IPS DF 19.7 (cell line): ENCODE results near the gene OR52L1.
"Not testable (repeated sequence)": the region's sequence is repeated elsewhere in the genome, so short reads cannot be mapped to it uniquely, and the experiment has no call there.

Source experiments
- DNase-seq: peaks from one replicate; pipeline ENCODE4 v3.0.0-alpha.2; 2013; ENCODE audit warnings: low read depth, low spot score

OR52L1 gene

GRCh38 chr11:5986885-5987284 lies at the start of gene OR52L1:
OR52L1 (minus strand) TSS chr11:5986985; CDS start chr11:5986930, 55 bp downstream.
- no peak for DNase-seq

DNA sequence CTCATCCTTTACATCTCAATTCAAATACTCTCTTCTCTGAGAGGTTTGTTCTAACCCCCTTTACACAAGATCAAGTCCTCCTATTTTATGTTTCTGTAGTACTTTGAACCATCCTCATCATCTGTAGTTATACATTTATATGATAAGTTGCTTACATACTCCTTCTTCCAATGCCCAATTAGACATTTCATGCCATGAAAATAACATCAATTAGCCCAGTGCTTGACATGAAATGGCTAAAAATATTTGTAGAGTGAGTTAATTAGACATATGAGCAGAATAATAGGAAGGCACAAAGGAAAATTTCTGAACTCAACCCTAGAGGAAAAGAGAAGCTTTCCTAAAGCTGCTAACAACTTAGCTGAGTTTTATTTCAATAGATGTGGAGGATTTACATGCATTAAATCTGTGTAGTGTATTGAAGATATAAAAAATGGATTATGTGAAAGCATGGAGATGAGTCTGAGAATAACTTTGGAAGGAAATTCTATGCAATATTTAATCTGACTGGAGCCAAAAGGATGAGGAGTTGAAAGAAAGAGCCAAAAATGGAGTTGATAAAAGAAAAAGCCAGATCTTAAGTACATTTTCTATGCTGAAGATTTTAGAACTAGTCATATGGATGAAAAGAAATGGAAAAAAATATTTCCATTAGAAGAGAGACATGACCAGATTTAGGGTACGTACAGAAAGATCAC lies 44.1 kb upstream of the OR52L1 start, which contains the start of gene OR56A1:
Gene OR56A1 (minus strand): TSS at position 51 of the 698 bp plus-strand sequence. CDS start 3,066 bp downstream, outside the sequence.
- no peak for DNase-seq

DNA sequence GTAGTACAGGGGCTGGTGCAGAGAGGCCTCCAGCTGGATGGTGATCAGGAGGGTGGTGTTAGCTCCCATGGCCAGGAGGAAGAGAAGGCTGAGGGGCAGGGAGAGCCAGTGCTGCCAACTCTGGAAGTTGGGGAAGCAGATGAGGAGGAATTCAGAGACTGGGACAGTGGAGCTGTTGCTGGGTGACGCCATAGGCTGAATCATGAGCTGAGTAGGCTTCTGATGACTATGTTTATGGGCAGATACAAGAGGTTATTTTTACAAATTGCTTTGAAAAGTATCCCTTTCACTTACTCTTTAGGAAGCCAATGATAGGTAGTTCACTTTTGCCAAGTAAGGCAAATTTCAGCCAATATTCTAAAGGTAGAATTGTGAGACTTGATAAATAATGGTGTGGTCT lies 40.7 kb upstream of the OR52L1 start:
- no peak for DNase-seq

DNA sequence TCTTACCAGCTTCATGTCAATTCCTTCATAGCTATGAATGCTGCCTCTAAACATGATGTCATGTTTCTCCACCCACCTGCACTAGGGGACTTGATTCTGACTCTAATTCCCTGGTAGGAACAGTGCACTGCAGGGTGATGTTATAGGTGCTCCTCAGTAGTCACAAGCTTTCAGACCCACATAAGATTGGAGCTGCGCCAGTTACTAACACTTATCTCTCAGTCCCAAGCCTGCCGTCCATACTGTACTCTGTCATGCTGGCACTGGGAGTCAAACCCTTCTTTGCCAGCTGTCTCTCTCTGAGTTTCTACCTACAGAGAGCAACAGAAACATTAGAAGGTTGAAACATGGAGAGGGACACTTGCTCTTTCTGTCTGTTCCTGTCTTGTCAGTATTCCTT lies 38.3 kb upstream of the OR52L1 start:
- DNase-seq = no peak

DNA sequence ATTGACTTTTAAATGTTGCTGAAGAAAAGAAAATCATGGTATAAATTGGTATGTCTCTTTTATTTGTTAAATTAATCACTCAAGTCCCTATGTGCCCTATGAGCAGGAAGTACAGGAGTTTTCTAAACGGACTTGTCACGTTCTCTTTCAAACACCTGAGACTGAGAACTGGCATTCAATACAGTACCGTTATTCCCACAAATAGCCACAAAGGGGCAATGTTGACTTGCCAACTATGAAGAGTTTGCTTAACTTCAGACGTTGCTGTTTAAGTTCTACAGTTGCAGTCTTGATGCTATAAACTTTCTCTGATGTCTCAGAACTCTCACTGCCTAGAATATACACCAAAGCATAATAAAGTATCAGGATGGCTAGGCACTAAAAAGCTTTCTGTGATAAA lies 36.2 kb upstream of the OR52L1 start:
- peak; percentile 20 for DNase-seq

DNA sequence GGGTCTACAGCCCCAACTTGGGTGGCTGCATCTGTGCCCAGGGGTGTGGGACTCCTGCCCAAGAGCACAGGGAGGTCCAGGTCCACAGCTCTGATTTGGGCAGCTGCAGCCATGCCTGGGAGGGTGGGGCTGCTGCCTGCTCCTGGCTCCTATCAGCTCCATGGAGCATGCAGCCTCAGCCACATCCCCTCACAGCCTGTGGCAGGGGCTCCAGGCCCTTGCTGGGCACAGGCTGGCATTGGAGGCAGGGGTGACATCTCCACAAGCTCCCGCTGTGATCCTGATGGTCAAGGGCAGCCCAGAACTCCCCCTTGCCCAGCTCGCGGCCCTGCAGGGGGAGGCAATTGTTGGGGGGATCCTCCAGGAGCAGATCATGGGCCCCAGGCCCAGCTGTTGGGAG lies 26.3 kb upstream of the OR52L1 start:
- no peak for DNase-seq

DNA sequence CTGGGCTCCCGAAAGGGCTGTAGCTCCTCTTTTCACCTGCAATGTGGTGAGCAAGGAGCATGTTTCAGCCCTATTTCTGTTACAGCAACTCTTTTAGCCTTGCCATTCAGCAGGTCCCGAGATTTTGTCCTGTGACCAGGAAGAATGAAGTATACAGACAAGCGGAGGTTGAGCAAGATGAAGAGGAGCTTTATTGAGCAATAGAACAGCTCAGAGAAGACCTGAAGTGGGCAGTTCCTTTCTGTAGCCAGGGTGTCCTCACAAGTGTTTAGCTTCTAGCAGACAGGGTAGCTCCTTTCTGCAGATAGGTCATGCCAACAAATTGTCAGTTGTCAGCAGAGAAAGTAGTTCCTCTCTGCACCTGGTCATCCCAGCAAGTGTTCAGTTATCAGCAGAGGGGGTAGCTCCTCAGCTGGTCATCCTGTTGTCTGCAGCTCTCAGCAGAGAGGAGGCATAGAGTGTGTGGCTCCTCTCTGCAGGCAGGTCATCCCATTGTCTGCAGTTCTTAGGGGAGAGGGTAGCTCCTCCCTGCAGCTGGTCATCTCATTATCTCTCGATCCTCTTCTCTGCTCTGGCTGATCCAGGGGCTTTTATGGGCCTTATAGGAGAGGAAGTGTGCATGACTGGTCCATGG lies 25.4 kb upstream of the OR52L1 start:
- no peak for DNase-seq

DNA sequence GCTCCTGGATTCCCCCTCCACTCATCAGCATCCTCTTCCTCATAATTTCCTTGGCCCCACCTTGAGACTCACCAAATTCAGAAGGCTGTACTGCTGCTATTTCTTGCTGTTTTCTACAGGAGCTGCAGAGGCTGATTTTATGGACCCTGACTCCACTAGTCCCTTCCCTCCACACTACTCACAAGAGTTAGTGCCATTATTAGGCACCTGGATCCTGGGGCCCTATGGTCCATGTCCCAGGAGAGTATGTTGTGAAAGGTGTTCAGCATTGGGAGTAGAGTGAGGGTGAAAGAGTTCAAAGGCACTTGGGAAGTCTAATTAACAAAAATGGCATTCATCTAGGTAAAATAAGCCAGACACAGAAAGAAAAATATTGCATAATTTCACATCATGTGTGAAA lies 20.1 kb upstream of the OR52L1 start, which contains the start of gene OR56A4:
Gene OR56A4 (minus strand): TSS at position 101 of the 400 bp plus-strand sequence. CDS start 3,954 bp downstream, outside the sequence.
- DNase-seq = no peak

DNA sequence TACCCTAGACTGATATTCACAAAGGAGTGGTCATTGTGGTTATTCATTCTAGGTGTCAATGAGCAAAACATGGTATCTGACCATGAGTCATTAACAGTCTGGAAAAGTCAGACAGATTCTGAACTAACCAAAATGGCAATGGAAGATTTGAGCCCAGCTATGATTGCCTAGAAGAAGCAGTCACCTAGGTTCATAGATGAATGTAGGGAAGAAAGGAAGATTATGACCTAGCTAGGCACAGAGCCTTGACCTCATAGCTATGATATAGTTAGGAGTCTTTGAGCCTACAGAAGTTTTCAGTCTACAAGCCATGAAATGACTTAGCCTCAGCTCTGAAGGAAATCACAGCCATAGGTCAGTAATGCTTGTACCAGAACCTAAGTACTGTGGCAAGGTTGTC lies 19.6 kb upstream of the OR52L1 start:
- no peak for DNase-seq

- DNase-seq = no peak
These were observed 15.5 kb upstream of the OR52L1 start for GRCh38 chr11:6002202-6002699.

- DNase-seq = no peak
These were observed 8.0 kb upstream of the OR52L1 start for GRCh38 chr11:5994791-5995190.

DNA sequence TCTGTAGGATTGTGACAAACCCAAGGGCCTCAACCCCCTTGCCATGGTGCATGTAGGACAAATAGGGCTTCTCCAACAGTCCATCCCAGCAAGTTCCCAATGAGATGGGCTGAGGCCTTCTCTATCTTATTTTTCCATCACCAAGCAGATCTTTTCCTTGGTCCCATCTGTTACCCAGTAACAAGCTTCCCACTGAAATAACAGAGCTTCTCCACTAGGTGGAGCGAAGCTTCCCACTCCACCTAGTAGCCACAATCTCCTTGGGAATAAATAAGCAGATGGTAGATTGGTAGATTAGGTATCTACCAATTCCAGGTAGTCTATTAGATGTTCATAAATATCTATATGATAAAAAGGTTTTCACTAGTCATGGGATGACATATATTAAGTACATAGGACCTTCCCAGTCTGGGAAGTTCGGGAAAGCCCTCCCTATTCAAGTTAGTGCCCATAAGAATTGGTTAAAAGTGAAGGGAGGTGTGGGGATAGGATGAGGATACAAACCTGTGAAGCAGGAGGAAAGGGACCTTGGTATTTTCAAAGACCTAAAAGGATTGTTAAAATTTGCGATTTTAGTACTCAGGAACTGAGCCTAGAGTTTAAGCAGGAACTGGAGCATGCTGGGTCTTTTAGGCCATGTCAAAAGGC lies 5.9 kb upstream of the OR52L1 start:
- peak; percentile 23 for DNase-seq

DNA sequence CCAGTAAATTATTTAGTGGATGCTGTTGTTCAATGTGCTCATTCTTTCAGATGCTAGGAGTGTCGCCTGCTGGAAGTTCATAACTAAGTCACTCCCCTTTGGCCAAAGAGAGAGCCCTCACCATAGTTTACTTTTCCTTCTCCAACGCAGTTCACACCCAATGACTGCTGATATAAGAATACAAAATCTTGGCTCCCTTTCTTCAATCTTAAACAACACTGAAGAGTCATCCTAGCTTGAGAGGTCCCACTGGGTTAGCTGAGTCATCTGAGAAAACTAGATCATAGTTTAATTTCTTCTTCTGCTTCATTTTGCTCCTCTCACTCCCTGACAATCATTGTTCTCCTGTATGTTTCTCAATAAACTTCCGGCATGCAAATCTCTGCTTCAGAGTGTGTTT lies 5.4 kb upstream of the OR52L1 start:
- DNase-seq = no peak

- no peak for DNase-seq
These were observed 2.4 kb upstream of the OR52L1 start for GRCh38 chr11:5989203-5989602.

DNA sequence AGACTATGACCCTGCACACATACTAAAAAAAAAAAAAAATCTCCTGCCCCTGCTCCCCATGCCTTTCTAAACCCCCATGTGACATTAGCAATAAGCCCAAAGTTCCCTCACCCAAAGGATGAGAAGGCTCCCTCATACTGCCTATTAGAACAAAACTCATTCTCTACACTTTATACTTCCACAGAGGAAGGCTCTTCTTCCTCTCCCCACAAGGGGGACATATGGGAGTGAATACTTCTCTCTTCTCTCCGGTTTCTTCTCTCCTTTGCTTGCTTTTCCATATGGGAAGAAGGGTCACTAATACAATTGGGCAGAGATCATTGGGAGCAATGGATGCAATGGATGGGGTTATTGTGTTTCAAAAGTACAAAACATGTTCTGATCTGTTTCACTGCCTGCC lies 3.3 kb downstream of the OR52L1 start:
- no peak for DNase-seq

DNA sequence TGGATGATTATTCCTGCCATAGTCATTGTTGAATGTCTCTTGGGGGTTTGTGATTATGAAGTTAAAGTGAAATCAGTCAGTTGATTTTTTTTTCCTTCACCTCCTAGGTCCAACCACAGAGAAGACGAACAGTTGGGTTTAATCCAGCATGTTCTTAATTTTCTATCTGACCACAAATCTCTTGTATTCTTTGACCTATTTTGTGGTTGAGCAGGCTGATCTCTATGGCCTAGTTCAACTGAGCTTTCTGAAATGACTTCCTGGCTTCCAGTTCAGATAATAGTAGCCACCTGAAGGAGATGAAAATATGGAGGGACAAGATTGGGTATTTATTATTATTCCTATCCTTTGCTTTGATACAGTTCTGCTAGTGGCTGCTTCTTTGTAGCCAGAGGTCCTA lies 13.3 kb downstream of the OR52L1 start:
- no peak for DNase-seq

- DNase-seq = no peak
These were observed 18.4 kb downstream of the OR52L1 start, which contains the start of gene OR56A5 for GRCh38 chr11:5968394-5968793. OR56A5 (minus strand) TSS chr11:5968494; CDS start chr11:5968494, 0 bp downstream.

DNA sequence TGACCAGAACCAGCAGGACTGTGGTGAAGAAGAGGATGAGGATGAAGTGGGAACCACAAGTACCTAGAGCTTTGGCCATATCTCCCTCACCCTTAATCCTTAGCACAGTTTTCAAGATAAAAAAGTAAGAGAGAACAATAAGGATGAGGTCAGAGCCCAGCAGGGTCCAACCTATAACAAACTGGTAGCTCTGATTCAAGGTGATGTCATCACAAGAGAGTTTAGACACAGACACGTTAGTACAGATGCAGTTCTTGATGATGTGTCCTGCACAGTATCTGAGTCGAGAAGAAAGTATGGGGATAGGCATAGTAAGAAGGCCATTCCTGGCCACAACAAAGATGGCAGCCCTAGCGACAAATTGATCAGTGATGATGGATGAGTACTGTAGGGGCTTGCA lies 19.1 kb downstream of the OR52L1 start:
- DNase-seq = no peak

GRCh38 chr11:5966958-5967357 lies 19.8 kb downstream of the OR52L1 start:
- DNase-seq = no peak

DNA sequence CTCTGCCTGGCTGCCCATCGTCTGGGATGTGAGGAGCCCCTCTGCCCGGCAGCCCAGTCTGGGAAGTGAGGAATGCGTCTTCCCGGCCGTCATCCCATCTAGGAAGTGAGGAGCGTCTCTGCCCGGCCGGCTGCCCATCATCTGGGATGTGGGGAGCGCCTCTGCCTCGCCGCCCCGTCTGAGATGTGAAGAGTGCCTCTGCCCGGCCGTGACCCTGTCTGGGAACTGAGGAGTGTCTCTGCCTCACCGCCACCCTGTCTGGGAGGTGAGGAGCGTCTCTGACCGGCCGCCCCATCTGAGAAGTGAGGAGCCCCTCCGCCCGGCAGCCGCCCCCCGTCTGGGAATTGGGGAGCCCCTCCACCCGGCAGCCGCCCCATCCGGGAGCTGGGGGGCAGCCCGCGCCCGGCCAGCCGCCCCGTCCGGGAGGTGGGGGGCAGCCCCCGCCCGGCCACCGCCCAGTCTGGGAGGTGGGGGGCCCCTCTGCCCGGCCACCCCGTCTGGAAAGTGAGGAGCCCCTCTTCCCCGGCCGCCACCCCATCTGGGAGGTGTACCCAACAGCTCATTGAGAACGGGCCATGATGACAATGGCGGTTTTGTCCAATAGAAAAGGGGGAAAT lies 26.0 kb downstream of the OR52L1 start:
- not testable (repeated sequence) for DNase-seq

- no peak for DNase-seq
These were observed 31.2 kb downstream of the OR52L1 start for GRCh38 chr11:5955586-5955985.

GRCh38 chr11:5941951-5942350 lies 44.8 kb downstream of the OR52L1 start, which contains the start of gene OR56A3:
OR56A3 (plus strand) TSS chr11:5942251; CDS start chr11:5947347, 5,096 bp downstream.
- DNase-seq = no peak
